GM23248 (cell line): Measurements from ENCODE around the gene EI24.

Experiments
- EZH2 ChIP-seq: fragments of 200-600 bp; sonication (generic); IDR thresholded peaks from 2 replicates; pipeline ENCODE4 v1.6.1; 2018; ENCODE audit warnings: antibody characterized with exemption, mild to moderate bottlenecking; ENCODE audit not compliant: insufficient read depth, poor library complexity, severe bottlenecking
- EZH2phosphoT487 ChIP-seq: fragments of 200-600 bp; sonication (generic); IDR thresholded peaks from 2 replicates; pipeline ENCODE4 v1.6.1; 2018; ENCODE audit warnings: antibody characterized with exemption, moderate library complexity, mild to moderate bottlenecking, low read depth; ENCODE audit not compliant: insufficient read depth

DNA sequence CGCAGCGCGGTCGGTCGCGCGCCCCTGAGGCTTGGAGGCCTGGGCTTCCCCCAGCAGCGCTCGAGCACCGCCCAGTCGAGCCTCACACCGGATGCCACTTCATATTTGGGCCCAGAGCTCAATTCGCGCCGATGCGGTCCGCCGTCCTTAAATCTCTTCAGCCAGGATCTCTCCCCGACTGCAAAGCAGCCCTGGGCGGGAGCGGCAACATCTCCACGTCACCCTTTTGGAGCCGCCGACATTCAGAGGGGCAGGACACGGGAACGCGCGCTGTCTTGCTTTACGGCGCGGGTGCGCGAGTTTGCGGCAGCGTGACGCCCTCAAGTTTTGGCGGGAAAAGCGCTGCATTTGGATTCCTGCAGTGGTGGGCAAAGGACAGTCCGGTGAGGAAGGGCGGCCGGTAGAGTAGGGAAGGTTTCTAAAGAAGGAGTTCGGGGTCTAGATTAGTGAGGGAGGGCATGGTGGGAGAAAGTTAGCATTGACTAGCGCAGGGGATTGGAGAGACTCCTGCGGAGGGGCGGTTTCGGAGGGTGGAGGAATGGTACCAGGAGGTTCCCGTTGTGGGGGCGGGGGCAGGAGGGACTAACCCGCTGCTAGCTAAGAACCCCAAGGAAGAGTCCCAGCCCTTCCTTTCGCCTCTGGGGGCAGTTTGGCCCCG, 56.5 kb downstream of the EI24 start:
- TF ChIP-seq EZH2 = no peak
- TF ChIP-seq EZH2phosphoT487 = no peak
